Endothelial cell of umbilical vein (primary cell): ENCODE measurements around the gene PRRT4.

Source experiments
- CTCF ChIP-seq, 2 donors: IDR thresholded peaks; 1 replicate in 1 of 2; 2 replicates in 1 of 2; pipeline ENCODE4 v1.5.1; 2011; ENCODE audit warnings: low read length in 2 of 2, mild to moderate bottlenecking in 2 of 2, moderate library complexity in 2 of 2, control low read depth in 1 of 2, inconsistent platforms in 1 of 2, low read depth in 1 of 2; ENCODE audit not compliant: insufficient read depth in 1 of 2; ENCODE audit errors: extremely low read depth in 1 of 2
- EZH2 ChIP-seq: IDR thresholded peaks from 2 replicates; pipeline ENCODE4 v1.6.1; 2012; ENCODE audit warnings: borderline replicate concordance, low read depth, mild to moderate bottlenecking, moderate library complexity, low read length, inconsistent platforms; ENCODE audit not compliant: severe bottlenecking
- POLR2A ChIP-seq: IDR thresholded peaks from 2 replicates; pipeline ENCODE4 v1.6.1; 2012; ENCODE audit warnings: low read depth, mild to moderate bottlenecking, control low read depth, low read length

- TF ChIP-seq CTCF (IDR thresholded peaks at IDR 0.05; ENCODE audit: extremely low read depth in 1 of 2, insufficient read depth in 1 of 2, low read depth in 1 of 2, low read length in 2 of 2) (no peak), POLR2A (no peak), EZH2 (no peak)
These were observed 26.6 kb upstream of the PRRT4 start for GRCh38 chr7:128388145-128388485.
